Pulmonary artery endothelial cell (primary cell): ENCODE measurements around the gene MAP4K4. TPM values are rescaled to one million over a fixed set of nuclear protein-coding genes. Genes with fewer than 3 reads are reported as not detected.

Source experiments
- DNase-seq: peaks from one replicate; pipeline ENCODE4 v3.0.0-alpha.2; 2011; ENCODE audit warnings: low read depth, low spot score
- total RNA-seq: library from RNA; depleted of rRNA; stranded (reverse); fragments of >200 nt; gene quantifications from 2 replicates; pipeline ENCODE4 v1.2.3, GENCODE V29; 2014

MAP4K4 gene
- total RNA-seq, 1 donor from 2014 or later, result 480 TPM

DNA sequence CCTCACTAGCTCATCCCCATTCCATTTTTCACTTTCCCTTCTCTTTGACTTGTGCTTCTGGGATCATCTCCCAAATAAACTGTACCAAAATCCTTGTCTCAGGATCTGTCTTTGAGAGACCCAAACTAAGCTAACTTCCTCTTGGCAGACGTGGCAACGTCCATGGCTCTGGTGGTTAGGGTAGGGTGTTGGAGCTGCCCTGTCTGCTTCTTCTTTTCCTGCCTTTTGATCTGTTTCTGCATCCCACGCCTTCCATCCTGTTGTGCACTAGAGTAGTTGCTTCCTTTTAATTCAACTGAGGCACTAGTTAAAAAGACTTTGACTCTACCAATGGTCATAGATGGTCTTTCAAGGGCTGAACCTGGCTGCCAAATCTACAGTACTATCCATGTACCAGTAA, 5.5 kb upstream of the MAP4K4 start:
- no peak for DNase-seq

- DNase-seq, result no peak
These were observed 4.7 kb upstream of the MAP4K4 start for GRCh38 chr2:101692766-101693165.

DNA sequence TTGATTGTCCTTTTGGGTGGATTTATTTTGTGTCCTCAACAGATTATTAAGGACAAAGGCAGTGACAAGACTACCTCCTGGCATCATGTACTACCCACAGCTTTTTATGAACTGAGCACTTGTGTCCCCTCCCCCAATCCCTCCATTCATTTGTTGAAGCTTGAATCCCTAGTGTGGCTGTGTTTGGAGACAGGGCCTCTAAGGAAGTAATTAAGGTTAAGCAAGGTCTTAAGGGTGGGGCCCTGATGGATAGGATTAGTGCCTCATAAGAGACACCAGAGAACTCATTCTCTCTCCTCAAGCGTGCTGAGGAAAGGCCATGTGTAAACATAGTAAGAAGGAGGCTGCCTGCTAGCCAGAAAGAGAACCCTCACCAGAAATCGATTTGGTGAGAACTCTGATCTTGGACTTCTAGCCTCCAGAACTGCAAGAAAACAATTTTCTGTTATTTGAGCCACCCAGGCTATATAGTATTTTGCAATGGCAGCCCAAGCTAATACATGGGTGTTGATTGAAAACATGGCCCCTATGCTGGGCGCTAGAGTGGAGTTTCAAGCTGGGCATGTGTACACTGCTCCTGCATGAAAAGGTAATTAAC, 3.4 kb upstream of the MAP4K4 start:
- DNase-seq, result no peak

- DNase-seq, result no peak
These were observed 1.0 kb upstream of the MAP4K4 start for GRCh38 chr2:101696272-101697123.

GRCh38 chr2:101698014-101698843, 722 bp downstream of the MAP4K4 start:
- DNase-seq, result no peak

GRCh38 chr2:101698844-101699754, 1.6 kb downstream of the MAP4K4 start:
- no peak for DNase-seq

DNA sequence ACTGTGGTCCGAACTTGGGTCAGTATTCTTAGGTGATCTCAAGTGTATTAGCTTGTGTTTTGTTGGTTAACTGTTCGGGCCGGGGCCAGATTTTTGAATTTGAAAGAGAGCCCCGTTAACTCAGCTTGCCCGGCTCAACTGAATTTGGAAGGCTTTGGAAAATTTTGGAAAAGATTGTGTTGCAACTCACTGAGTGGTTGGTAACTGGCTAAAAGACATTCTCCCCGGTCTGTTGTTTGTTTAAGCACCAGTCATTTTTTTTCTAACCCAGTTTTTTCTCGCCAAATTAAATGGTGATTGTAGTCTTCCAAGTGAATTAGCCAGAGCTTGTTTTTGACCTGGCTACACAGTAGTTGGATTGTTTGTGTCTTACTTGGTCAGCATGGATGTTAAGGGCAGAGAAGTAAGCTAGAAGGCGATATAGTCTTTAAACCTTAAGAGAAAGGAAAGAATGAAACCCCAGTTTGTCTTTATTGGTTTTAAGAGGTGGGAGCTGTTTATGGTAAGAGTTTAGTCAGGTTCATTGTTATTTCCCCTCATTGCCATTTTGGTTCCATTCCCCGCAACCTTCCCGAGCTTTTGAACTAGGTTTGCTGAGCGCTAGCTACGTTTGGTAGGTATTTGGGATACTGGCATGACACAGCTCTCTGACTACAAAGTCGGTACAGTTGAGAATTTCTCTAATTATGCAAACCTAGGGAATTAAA, 2.4 kb downstream of the MAP4K4 start:
- no peak for DNase-seq

- DNase-seq, result no peak
These were observed 6.5 kb downstream of the MAP4K4 start for GRCh38 chr2:101704046-101704466.

GRCh38 chr2:101704816-101705578, 7.5 kb downstream of the MAP4K4 start:
- no peak for DNase-seq

GRCh38 chr2:101706121-101706818, 8.8 kb downstream of the MAP4K4 start:
- no peak for DNase-seq

DNA sequence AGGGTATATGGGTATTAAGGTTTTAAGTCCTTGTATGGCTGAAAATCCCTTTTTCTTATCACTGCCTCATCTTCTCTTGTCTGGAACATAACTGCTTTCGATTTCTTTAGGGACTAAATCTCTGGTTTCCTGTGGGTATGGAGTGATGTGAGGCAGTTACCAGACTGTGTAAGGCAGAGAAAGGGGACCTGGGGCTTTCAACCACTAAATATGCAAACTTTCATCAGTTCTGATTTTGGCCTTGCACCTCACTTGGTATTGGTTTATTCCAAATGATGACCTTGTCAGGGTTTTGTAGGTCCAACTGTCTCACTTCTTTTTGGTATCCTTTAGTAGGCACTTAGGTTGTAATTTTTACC, 9.3 kb downstream of the MAP4K4 start:
- no peak for DNase-seq

DNA sequence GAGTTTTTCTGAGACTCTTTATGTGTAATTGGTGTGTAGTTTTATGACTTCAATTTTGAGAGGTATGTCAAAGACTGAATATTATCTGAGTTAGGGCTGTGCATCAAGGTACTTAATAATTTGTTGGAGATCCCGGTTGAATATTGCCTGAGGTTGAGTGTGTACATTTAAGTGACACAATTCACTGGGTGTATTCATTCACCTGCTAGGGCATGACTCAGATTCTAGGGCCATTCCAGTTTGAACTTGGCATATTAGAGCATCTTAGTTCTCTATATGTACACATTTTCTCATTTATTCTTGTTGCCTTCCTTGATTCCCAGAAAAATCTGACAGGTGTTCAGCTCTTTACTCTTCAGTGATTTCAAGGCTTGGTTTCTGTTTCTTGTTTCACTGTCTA, 12.5 kb downstream of the MAP4K4 start:
- DNase-seq, result no peak

GRCh38 chr2:101710471-101711318, 13.2 kb downstream of the MAP4K4 start:
- no peak for DNase-seq

GRCh38 chr2:101714118-101714517, 16.6 kb downstream of the MAP4K4 start:
- no peak for DNase-seq

DNA sequence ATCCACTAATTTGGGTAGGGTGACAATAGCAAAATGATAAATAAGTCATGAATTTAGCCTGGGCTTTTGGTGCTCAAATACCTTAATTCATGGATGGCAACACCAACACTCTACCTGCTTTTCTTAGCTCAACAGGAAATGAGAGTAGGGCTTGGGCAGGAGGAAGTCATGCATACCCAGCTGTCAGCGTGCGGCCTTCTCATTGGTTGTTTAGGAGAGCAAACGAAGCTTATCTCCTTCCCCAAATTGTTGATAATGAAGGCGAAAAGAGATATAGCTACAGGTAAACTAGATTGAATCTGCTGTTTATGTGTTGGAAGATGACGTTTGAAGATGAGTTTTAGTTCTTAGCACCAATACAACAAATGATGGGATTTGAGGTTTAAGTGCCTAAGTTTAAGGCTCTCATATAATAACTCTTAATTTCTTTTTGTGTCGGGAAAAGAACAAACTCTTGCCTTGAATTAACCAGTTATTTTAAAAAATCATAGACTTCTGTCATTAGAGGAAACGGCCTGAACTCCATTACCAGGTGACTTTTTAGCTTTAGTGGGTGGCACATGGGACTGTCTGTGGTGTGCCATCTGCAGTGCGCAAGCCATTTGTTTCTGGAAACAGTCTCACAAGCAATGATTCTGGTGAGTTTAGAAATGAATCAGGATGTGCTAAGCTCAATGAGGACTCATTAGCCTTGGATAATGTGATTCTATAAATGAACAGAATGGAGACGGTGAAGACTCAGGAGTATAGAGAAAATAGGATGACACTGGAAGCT, 19.8 kb downstream of the MAP4K4 start:
- DNase-seq, result no peak

DNA sequence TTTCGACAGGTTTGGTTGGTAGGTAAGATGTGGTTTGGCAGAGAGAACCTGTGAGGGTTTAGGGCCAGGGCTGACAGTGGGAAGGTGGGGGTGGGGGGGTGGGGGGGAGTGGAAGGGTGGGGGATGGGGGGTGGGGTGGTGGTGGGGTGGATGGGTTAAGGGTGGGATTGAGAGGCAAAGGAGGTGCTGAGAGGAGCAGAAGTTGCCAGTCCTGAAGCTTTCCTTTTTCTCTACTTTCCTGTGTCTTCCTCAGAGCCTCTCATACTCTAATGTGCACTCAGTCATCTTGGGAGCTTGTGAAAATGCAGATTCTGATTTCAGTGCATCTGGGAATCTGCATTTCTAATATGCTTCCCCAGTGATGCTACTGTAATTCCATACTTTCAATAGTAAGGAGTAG, 21.0 kb downstream of the MAP4K4 start:
- DNase-seq, result no peak

GRCh38 chr2:101718993-101719571, 21.6 kb downstream of the MAP4K4 start:
- DNase-seq, result no peak
